ENCODE measurements around the gene STX2.
"Not testable (repeated sequence)": the region's sequence is repeated elsewhere in the genome, so short reads cannot be mapped to it uniquely, and the experiment has no call there.

Gene STX2

DNA sequence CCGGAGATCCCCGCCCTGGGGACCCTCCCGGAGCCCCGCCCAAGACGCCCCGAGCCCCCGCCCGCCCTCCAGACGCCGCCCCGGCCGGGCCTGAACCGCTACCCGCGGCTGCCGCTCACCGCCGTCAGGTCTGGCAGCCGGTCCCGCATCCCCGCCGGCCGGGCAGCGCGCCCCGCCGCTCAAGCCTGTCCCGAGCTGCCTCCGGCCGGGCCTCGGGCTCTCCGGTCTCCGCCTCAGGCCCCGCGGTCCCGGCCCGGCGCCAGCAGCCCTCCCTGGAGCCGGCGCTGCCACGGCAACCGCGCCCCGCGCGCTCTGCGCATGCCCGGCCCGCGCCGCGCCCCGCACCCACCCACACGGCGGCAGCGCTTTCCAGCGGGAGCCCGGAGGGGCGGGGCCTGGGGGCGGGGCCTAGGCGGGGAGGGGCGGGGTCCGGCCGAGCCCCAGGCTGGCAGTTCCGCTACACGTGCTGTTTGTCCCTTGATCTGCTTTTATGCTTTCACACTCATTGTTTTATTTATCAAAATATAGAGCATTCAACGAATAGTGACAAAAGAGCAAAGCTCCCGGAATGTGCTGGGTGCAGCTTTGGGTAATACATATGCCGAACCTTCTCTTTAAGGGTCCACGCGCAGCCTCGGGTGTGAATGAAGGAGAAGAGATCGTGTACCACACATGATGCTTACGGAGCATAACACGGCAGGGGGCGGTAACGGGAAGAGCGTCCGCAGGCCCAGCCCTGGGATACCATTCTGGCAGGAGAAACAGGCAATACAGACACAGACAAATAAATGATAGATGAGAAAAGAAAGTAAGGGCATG lies at the start of gene STX2:
Gene STX2 (minus strand): TSS at position 300 of the 819 bp plus-strand sequence. CDS start 151 bp downstream, at position 149.
- DNase-seq = peak; percentile 96

- DNase-seq = not testable (repeated sequence)
Observed at GRCh38 chr12:130887190-130887589, 48.1 kb upstream of the STX2 start.

- DNase-seq = no peak
Observed at GRCh38 chr12:130881548-130881947, 42.5 kb upstream of the STX2 start.

DNA sequence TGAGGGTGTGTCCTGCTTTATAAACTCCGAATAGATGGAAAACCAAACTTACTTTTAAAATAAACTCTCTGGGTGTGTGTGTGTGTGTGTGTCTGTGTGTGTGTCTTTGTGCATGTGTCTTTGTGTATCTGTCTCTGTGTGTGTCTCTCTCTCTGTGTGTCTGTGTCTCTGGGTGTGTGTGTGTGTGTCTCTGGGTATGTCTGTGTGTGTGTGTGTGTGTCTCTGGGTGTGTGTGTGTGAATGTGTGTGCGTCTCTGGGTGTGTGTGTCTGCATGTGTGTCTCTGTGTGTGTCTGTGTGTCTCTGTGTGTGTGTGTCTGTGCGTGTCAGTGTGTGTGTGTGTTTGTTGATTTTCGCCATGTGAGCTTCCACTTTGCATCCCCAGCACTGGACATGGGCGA lies 42.0 kb upstream of the STX2 start:
- no peak for DNase-seq

DNA sequence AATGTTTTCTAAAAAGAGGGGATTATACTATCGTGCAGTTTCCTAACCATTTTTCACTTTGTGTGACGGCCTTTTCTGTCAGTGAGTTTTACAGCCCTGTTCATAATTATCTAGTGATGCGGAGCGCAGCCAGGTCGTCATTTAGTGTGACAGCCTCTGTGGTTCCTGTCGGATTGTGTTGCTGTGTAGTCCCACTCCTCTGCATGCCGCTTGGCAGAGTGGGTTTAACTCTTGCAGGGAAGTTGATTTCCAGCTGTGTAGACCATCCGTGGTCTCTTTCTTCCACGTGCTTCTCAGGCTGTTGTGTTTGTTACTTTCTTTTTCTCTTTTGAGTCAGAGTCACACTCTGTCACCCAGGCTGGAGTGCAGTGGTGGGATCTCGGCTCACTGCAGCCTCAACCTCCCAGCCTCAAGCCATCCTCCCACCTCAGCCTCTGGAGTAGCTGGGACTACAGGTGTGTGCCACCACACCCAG lies 41.4 kb upstream of the STX2 start:
- DNase-seq = no peak

DNA sequence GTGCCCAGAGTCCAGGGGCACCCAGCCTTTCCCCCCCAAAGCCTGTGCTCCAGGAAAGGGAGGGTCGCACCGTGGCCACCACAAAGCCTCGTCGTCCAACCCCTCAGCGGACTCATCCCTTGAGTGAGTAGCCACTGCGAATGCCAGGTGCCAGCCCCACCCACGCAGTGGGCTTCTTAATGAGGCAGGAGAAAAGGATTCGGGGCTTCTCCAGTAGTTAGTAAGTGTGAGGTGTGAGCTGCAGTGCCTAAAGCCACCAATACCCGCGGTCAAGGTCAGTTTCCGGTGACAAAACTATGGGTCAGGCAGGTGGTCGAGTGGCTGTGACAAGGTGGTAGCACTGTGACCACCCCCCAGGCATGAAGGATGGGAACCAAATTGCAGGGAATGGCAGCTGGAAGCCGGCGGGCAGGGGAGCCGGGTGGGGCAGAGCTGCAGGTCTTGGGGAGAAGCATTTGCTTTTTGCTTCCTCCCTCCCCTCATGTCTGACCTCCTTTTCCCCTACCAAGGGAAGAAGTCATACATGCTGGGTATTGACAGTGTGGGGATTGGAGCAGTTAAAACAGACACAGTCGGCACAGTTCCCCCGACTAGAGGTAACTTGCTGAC lies 40.8 kb upstream of the STX2 start:
- no peak for DNase-seq

DNA sequence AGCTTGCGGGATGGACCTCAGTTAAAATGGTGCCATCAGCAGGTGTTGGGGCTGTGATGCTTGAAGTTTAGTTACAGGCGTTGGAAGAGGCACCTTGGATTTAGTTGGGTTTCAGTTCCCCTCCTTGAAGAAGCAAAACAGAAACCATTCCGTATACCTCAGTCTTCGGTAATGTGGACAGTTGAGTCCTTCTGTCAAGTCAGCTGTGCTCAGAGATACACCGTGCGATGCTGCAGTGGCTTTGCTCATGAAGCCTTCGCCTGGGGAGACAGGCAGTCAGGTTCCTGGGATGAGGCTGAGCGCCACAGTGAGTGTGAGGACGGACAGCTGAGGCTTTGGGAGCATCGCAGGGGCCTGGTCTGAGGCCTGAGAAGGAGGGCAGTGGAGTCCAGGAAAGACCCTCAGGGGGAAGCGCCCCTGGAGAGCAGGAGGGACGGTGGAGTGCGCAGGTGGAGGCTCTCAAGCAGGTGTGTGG lies 40.2 kb upstream of the STX2 start:
- DNase-seq = no peak

GRCh38 chr12:130878193-130879185 lies 39.4 kb upstream of the STX2 start:
- no peak for DNase-seq

DNA sequence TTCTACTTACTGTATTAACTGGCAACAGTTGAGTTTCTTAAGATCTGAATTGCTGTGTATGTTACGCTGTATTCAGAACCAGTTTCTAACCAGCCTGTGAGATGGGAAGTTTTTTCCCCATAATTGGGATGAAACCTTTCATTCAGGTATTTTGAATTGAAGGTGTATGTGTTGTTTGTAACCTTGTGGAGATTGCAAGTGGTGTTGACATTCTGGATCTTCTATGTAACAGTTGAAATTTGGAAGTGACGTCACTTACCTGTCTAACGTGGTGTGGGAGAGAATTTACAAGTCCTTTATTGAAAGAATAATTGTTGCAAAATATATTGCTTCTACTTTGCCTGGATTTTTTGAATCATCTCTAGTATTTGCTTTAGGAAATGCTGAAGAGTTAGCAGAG lies 38.3 kb upstream of the STX2 start:
- DNase-seq = no peak

DNA sequence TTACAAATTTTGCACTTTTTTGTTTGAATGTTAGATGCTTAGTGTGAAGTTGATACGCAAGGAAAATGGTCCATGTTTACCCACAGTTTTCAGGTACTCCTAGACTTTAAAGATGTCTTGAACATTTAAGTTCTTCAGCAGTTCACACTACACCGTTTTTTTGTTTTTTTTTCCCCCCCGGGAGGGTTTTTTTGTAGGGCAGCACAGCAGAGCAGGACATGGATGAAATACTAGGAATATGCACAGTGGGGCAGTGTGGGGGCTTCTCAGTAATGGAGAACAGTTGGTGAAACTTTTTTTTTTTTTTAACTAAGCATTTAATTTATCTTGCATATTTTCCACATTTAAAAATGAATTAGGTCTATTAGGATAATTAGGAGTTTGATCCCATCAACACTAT lies 37.7 kb upstream of the STX2 start:
- DNase-seq = no peak

GRCh38 chr12:130876297-130876696 lies 37.2 kb upstream of the STX2 start:
- no peak for DNase-seq

GRCh38 chr12:130875708-130876107 lies 36.7 kb upstream of the STX2 start:
- not testable (repeated sequence) for DNase-seq

GRCh38 chr12:130875193-130875592 lies 36.1 kb upstream of the STX2 start:
- no peak for DNase-seq

GRCh38 chr12:130874696-130875095 lies 35.6 kb upstream of the STX2 start:
- DNase-seq = no peak

- DNase-seq = no peak
Observed at GRCh38 chr12:130873825-130874224, 34.8 kb upstream of the STX2 start.

DNA sequence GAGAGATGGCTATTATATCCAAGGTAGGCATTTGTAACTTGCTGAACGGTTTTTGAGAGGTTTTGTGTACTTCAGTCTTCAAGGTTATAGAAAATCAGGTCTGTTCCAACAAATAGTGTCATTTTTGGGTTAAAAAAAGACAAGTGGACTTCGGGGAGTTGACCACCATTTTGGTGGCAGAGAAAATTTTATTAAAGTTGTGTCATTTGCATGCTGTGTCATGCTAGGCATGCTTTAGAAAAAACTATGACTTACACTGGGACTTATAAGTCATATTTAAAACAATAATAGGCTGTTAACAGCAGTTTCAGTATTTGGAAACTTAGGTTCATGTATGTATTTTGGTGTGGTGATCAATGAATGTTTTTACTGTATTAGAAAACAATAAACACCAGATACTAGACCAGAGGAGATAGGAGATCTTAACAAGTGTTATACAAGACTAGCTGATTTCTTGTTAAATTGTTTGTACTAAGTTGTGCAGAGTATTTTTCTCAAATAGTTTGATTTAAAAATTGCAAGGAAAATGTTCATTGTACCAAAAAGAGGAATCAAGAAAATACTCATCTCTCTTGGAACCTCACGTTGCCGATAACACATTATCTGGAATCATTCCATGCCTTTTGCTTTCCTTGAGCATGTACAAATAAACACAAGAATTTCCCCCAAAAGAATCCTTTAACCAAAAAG lies 34.2 kb upstream of the STX2 start:
- DNase-seq = no peak

- no peak for DNase-seq
Observed at GRCh38 chr12:130872179-130873096, 33.4 kb upstream of the STX2 start.

GRCh38 chr12:130871286-130872178 lies 32.5 kb upstream of the STX2 start, which contains the start of gene RAN:
Gene RAN (plus strand): TSS chr12:130872066. CDS start chr12:130872594, 528 bp downstream.
- peak; percentile 95 for DNase-seq

DNA sequence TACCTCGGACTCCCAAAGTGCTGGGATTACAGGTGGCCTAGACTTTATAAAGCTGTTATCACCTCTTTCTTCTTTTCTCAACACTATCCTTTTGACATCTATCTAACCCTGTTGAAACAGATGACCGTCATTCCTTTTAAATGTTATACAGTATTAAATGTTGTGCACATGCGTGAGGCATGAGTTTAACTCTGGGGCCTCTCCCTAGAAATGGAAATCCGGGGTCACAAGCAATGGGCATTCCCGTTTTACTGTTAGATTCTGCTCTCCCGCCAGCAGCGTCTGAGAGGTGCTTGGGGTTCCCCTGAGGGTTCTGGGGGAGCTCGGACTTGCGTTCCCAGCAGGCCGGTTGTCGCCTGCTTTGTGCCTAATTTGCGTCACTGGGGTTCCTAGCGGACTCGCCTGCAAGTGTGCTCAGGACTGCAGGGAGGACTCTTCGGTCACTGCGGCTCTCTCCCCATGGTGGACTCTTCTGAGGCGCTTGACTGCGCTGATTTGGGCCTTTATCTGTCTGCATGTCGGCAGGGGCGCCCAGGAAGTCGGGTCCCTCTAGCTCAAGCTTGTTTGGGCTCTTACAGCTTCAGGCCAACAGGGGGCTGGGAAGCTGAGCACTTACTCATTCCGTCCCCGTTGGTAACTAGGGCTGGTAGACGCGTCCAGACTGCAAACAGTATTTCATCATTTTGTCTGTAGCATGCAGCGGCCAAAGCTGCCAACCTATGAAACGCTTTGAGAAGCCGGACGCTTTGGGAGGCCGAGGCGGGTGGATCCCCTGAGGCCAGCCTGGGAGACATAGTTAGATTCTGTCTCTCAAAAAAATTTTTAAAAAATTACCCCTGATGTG lies 31.6 kb upstream of the STX2 start:
- DNase-seq = peak; percentile 65

Data from activated T-cell treated with anti-CD3 and anti-CD28 coated beads, Interleukin-2, amount 50 U/mL, for 1 hour (primary cell).